Liver (tissue), 9 donors: ENCODE data around the gene BACH2. TPM values are rescaled to one million over a fixed set of nuclear protein-coding genes. Genes with fewer than 3 reads are reported as not detected.

Experiments
- DNase-seq: peaks from one replicate; pipeline ENCODE4 v3.0.0-alpha.2; 2017; ENCODE audit warnings: low spot score
- H3K27ac ChIP-seq, 2 donors: one replicate each; pipeline ENCODE4 v1.7.0; 2013; ENCODE audit warnings: inconsistent platforms in 2 of 2, low read length in 2 of 2, control low read depth in 1 of 2, low read depth in 1 of 2, mild to moderate bottlenecking in 1 of 2
- H3K27me3 ChIP-seq, 4 donors: one replicate each; pipeline versions ENCODE4 v1.6.1 to v1.7.0; 2013; ENCODE audit warnings: low read length in 3 of 4, inconsistent platforms in 1 of 4, mild to moderate bottlenecking in 1 of 4, moderate library complexity in 1 of 4; ENCODE audit not compliant: control insufficient read depth in 4 of 4, insufficient read depth in 4 of 4
- H3K36me3 ChIP-seq, 4 donors: one replicate each; pipeline versions ENCODE4 v1.6.1 to v1.7.0; 2013; ENCODE audit warnings: low read length in 3 of 4, mild to moderate bottlenecking in 3 of 4, low read depth in 1 of 4, moderate library complexity in 1 of 4; ENCODE audit not compliant: control insufficient read depth in 4 of 4, insufficient read depth in 3 of 4
- H3K4me1 ChIP-seq, 4 donors: one replicate each; pipeline versions ENCODE4 v1.6.1 to v1.7.0; 2013; ENCODE audit warnings: low read length in 3 of 4, mild to moderate bottlenecking in 3 of 4, moderate library complexity in 1 of 4; ENCODE audit not compliant: control insufficient read depth in 4 of 4, insufficient read depth in 4 of 4
- H3K4me3 ChIP-seq, 3 donors: one replicate each; pipeline versions ENCODE4 v1.6.1 to v1.7.0; 2013; ENCODE audit warnings: low read length in 3 of 3, control low read depth in 1 of 3, low read depth in 1 of 3, mild to moderate bottlenecking in 1 of 3
- H3K9ac ChIP-seq, 2 donors: one replicate each; pipeline ENCODE4 v1.7.0; 2013; ENCODE audit warnings: low read length in 2 of 2, mild to moderate bottlenecking in 2 of 2, moderate library complexity in 2 of 2, control low read depth in 1 of 2, low read depth in 1 of 2
- H3K9me3 ChIP-seq, 4 donors: one replicate each; pipeline versions ENCODE4 v1.6.1 to v1.7.0; 2013; ENCODE audit warnings: low read length in 3 of 4; ENCODE audit not compliant: control insufficient read depth in 4 of 4
- EGR1 ChIP-seq, 2 donors: IDR thresholded peaks; 2 replicates each; pipeline ENCODE4 v1.6.1; 2016 to 2018; ENCODE audit warnings: antibody characterized with exemption in 2 of 2, low read depth in 2 of 2
- FOXA1 ChIP-seq: IDR thresholded peaks from 2 replicates; pipeline ENCODE4 v1.6.1; 2016; ENCODE audit warnings: antibody characterized with exemption
- FOXA2 ChIP-seq: IDR thresholded peaks from 2 replicates; pipeline ENCODE4 v1.6.1; 2016; ENCODE audit warnings: antibody characterized with exemption
- GABPA ChIP-seq, 2 donors: IDR thresholded peaks in 1 of 2; conservative IDR thresholded peaks in 1 of 2; 2 replicates each; pipeline ENCODE4 v1.6.1; 2016; ENCODE audit warnings: antibody characterized with exemption in 2 of 2, mild to moderate bottlenecking in 1 of 2, moderate library complexity in 1 of 2
- HNF4A ChIP-seq, 2 donors: conservative IDR thresholded peaks; 2 replicates each; pipeline ENCODE4 v1.6.1; 2016; ENCODE audit warnings: antibody characterized with exemption in 2 of 2, mild to moderate bottlenecking in 2 of 2
- HNF4G ChIP-seq: IDR thresholded peaks from 2 replicates; pipeline ENCODE4 v1.6.1; 2016; ENCODE audit warnings: antibody characterized with exemption
- JUND ChIP-seq, 2 donors: IDR thresholded peaks; 2 replicates each; pipeline ENCODE4 v1.6.1; 2016; ENCODE audit warnings: antibody characterized with exemption in 2 of 2
- NR2F2 ChIP-seq: IDR thresholded peaks from 2 replicates; pipeline ENCODE4 v1.6.1; 2016; ENCODE audit warnings: antibody characterized with exemption
- RAD21 ChIP-seq, 2 donors: IDR thresholded peaks; 2 replicates each; pipeline ENCODE4 v1.6.1; 2016; ENCODE audit warnings: antibody characterized with exemption in 2 of 2, mild to moderate bottlenecking in 2 of 2
- RXRA ChIP-seq, 2 donors: IDR thresholded peaks; 2 replicates each; pipeline ENCODE4 v1.6.1; 2017 to 2018; ENCODE audit warnings: antibody characterized with exemption in 2 of 2, mild to moderate bottlenecking in 1 of 2
- SP1 ChIP-seq: IDR thresholded peaks from 2 replicates; pipeline ENCODE4 v1.6.1; 2018; ENCODE audit warnings: antibody characterized with exemption, mild to moderate bottlenecking
- TAF1 ChIP-seq: conservative IDR thresholded peaks from 2 replicates; pipeline ENCODE4 v1.6.1; 2016; ENCODE audit warnings: antibody characterized with exemption, mild to moderate bottlenecking
- YY1 ChIP-seq: IDR thresholded peaks from 2 replicates; pipeline ENCODE4 v1.6.1; 2016; ENCODE audit warnings: antibody characterized with exemption, mild to moderate bottlenecking
- WGBS: extraction: QIAGEN DNeasy Blood & Tissue Kit; methylation state at CpG from one replicate; pipeline ENCODE4 v1.1.7; 2013; 5-methylcytosine and 5-hydroxymethylcytosine counted together
- polyA plus RNA-seq, 2 donors: library from polyadenylated mRNA; stranded (reverse) in 1 of 2; unstranded in 1 of 2; fragments of 200-250 nt in 1 of 2; fragments of >200 nt in 1 of 2; fragmentation: Nextera tagmentation in 1 of 2; extraction: Ambion mirVana in 1 of 2; gene quantifications; one replicate each; pipeline versions ENCODE4 v1.2.1 to v1.2.3, GENCODE V29; 2013 to 2015
- total RNA-seq, 2 donors: library from RNA; depleted of rRNA; stranded (reverse); fragments of >200 nt; gene quantifications; one replicate each; pipeline ENCODE4 v1.2.3, GENCODE V29; 2014
- TF ChIP-seq, protein P1 (sequence below): IDR thresholded peaks from 2 replicates; pipeline ENCODE4 v1.6.1; 2016; ENCODE audit warnings: antibody characterized with exemption, mild to moderate bottlenecking
- TF ChIP-seq, protein P2 (sequence below): IDR thresholded peaks from 2 replicates; pipeline ENCODE4 v1.6.1; 2016; ENCODE audit warnings: antibody characterized with exemption
- TF ChIP-seq, protein P3 (sequence below): IDR thresholded peaks from 2 replicates; pipeline ENCODE4 v1.6.1; 2016; ENCODE audit warnings: antibody characterized with exemption
- TF ChIP-seq, protein P4 (sequence below): IDR thresholded peaks from 2 replicates; pipeline ENCODE4 v1.6.1; 2016; ENCODE audit warnings: antibody characterized with exemption
- TF ChIP-seq, protein P5 (sequence below): fragments of 150-350 bp; IDR thresholded peaks from 2 replicates; pipeline ENCODE4 v1.5.1; 2017; ENCODE audit warnings: improper control_type of control experiment, low read depth, low read length; ENCODE audit not compliant: missing input control
- donor health status: healthy.
- donor health status: healthy.
- donor health status: healthy.
- donor health status: healthy.
- donor health status: healthy.

BACH2 gene
- total and polyA plus RNA-seq, 4 donors, result 1.9 to 3.7 (median 1.9) TPM

DNA sequence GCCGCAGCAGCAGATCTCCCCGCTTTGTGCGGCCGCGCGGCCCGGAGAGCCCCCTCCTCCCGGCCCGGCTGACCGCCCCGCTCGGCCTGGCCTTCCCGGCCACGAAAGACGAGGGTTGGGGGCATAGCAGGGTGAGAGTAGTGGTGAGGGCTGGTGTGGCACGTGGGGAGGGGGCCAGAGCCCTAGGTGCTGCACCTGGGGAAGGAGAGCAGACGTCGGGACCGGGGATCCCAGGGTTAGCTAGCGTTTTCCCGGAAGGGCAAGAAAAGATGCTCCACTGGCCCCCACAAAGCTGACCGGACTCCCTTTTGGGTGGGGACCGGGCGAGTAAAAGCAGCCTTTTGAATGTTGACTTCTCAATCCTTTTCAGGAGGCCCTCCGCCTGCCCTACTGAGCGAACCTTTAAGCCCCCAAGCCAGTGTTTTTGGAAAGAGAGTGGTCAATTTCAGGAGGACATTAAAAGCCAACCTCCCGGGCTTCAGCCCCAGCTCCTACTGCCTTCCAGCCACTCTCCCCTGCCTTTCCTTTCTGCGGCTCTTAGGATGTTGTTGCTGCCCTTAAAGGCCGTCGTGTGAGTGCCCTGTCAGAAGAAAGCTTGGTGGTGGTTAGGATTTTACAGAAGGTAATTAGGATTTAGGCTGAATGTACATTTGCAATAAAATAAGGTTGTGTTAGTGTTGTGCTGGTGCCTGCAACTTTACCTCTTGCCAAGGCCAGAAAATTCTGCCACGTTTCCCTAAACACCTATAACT is 648 bp upstream of the BACH2 start:
- Histone ChIP-seq H3K9ac (no peak overlapping the region), H3K27me3 (no peaks in the 10 kb centered on the region), H3K9me3 (no peaks in the 10 kb centered on the region), H3K4me1 (peaks cover under 1 to 33% (median 23%) of the 10 kb centered on the region in 4 donors), H3K4me3 (peak overlapping the region in 2 of 3 donors; percentile 48 to 88), H3K27ac (peak overlapping the region; percentile 44 to 52), H3K36me3 (no peaks in the 10 kb centered on the region)
- DNase-seq, result no peak
- TF ChIP-seq HNF4G, result no peak
- TF ChIP-seq, protein P1, sequence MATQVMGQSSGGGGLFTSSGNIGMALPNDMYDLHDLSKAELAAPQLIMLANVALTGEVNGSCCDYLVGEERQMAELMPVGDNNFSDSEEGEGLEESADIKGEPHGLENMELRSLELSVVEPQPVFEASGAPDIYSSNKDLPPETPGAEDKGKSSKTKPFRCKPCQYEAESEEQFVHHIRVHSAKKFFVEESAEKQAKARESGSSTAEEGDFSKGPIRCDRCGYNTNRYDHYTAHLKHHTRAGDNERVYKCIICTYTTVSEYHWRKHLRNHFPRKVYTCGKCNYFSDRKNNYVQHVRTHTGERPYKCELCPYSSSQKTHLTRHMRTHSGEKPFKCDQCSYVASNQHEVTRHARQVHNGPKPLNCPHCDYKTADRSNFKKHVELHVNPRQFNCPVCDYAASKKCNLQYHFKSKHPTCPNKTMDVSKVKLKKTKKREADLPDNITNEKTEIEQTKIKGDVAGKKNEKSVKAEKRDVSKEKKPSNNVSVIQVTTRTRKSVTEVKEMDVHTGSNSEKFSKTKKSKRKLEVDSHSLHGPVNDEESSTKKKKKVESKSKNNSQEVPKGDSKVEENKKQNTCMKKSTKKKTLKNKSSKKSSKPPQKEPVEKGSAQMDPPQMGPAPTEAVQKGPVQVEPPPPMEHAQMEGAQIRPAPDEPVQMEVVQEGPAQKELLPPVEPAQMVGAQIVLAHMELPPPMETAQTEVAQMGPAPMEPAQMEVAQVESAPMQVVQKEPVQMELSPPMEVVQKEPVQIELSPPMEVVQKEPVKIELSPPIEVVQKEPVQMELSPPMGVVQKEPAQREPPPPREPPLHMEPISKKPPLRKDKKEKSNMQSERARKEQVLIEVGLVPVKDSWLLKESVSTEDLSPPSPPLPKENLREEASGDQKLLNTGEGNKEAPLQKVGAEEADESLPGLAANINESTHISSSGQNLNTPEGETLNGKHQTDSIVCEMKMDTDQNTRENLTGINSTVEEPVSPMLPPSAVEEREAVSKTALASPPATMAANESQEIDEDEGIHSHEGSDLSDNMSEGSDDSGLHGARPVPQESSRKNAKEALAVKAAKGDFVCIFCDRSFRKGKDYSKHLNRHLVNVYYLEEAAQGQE, result no peak
- WGBS, result 40% methylated on average over 31 of the region's 31 CpGs

DNA sequence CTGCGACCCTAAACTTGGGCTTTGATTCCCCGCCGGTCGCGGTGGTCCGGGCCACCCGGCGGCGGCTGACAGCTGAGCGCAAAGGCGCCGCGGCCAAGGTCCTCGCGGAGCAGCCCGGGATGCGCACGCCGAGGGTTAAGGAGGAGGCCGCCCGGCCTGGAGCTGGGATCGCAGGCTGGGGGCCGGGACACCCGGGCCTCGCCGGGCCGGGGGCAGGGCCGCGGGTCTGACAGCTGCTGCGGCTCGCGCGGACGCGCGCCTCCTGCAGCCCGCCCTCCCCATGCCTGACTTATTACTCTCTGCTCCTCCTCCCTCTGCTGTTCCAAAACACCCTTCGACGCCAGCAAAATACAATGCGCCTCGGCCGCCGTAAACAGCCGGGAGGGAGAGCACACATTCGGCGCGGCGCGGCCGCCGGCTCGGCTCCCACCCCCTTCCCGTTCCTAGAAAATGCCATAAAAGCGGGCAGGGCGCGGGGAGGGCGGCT is 746 bp downstream of the BACH2 start:
- Histone ChIP-seq H3K36me3 (no peaks in the 10 kb centered on the region), H3K9me3 (no peaks in the 10 kb centered on the region), H3K9ac (peak overlapping the region; percentile 75 to 90), H3K27me3 (no peaks in the 10 kb centered on the region), H3K4me1 (peaks cover 3 to 44% (median 33%) of the 10 kb centered on the region in 4 donors), H3K27ac (peak overlapping the region; percentile 49 to 77), H3K4me3 (peak overlapping the region; percentile 83 to 93 (median 88))
- TF ChIP-seq RXRA (IDR thresholded peaks at IDR 0.05), result no peak
- TF ChIP-seq, protein P2, sequence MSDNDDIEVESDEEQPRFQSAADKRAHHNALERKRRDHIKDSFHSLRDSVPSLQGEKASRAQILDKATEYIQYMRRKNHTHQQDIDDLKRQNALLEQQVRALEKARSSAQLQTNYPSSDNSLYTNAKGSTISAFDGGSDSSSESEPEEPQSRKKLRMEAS, result no peak
- TF ChIP-seq, protein P3, sequence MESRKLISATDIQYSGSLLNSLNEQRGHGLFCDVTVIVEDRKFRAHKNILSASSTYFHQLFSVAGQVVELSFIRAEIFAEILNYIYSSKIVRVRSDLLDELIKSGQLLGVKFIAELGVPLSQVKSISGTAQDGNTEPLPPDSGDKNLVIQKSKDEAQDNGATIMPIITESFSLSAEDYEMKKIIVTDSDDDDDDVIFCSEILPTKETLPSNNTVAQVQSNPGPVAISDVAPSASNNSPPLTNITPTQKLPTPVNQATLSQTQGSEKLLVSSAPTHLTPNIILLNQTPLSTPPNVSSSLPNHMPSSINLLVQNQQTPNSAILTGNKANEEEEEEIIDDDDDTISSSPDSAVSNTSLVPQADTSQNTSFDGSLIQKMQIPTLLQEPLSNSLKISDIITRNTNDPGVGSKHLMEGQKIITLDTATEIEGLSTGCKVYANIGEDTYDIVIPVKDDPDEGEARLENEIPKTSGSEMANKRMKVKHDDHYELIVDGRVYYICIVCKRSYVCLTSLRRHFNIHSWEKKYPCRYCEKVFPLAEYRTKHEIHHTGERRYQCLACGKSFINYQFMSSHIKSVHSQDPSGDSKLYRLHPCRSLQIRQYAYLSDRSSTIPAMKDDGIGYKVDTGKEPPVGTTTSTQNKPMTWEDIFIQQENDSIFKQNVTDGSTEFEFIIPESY, result no peak
- no peak for TF ChIP-seq SP1
- TF ChIP-seq YY1, result peak; percentile 10
- TF ChIP-seq JUND (IDR thresholded peaks at IDR 0.05), result no peak
- no peak for TF ChIP-seq TAF1
- TF ChIP-seq HNF4G, result no peak
- TF ChIP-seq, protein P4, sequence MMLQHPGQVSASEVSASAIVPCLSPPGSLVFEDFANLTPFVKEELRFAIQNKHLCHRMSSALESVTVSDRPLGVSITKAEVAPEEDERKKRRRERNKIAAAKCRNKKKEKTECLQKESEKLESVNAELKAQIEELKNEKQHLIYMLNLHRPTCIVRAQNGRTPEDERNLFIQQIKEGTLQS, result no peak
- TF ChIP-seq GABPA (IDR thresholded peaks at IDR 0.05 in 1 of 2, conservative IDR thresholded peaks at IDR 0.05 in 1 of 2), result no peak
- peak in 1 of 2 donors; percentile 16 for TF ChIP-seq RAD21 (IDR thresholded peaks at IDR 0.05)
- TF ChIP-seq HNF4A (conservative IDR thresholded peaks at IDR 0.05), result no peak
- TF ChIP-seq, protein P1, result no peak
- TF ChIP-seq FOXA1, result no peak
- TF ChIP-seq FOXA2, result no peak
- TF ChIP-seq EGR1 (IDR thresholded peaks at IDR 0.05; ENCODE audit: low read depth in 2 of 2), result no peak
- TF ChIP-seq, protein P5, sequence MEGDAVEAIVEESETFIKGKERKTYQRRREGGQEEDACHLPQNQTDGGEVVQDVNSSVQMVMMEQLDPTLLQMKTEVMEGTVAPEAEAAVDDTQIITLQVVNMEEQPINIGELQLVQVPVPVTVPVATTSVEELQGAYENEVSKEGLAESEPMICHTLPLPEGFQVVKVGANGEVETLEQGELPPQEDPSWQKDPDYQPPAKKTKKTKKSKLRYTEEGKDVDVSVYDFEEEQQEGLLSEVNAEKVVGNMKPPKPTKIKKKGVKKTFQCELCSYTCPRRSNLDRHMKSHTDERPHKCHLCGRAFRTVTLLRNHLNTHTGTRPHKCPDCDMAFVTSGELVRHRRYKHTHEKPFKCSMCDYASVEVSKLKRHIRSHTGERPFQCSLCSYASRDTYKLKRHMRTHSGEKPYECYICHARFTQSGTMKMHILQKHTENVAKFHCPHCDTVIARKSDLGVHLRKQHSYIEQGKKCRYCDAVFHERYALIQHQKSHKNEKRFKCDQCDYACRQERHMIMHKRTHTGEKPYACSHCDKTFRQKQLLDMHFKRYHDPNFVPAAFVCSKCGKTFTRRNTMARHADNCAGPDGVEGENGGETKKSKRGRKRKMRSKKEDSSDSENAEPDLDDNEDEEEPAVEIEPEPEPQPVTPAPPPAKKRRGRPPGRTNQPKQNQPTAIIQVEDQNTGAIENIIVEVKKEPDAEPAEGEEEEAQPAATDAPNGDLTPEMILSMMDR, result peak; percentile 12
- TF ChIP-seq NR2F2, result no peak
- WGBS, result under 1% methylated on average over 57 of the region's 57 CpGs
- peak; percentile 41 for DNase-seq
